HG03575 (cell line): ENCODE results near the gene PRM2.

ENCODE experiments used
- ATAC-seq: cut with Tn5 transposase; IDR thresholded peaks from one replicate; pipeline ENCODE4 v1.9.1; 2021; ENCODE audit not compliant: unreplicated experiment, insufficient number of reproducible peaks, low FRiP score; ENCODE audit errors: extremely low read depth

Gene PRM2

GRCh38 chr16:11270602-11271162 is 5.6 kb downstream of the PRM2 start:
- no peak for ATAC-seq

DNA sequence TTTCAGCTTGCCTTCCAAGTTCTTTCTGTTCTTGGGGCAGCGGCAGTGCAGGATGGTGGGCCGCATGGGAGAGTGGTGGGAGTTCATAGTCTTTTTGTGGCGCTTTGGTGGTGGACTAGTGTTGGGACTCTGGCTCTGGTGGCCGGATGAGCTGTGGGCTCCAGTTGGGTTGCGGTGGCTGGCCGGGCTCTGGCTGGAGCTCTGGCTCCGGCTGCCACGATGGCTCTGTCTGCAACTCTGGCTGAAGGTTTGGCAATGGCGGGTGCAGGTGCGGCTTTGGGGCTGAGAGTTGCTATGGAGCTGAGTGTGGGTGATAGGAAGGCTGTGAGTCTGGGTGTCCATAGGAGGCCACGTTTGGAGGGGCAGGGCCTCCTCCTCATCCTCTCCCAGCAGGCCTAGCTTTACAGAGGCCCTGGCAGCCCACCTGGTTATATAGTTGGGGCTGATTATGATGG is 7.3 kb downstream of the PRM2 start, which contains the start of gene TNP2:
TNP2 (minus strand) TSS at position 405 of the 455 bp plus-strand sequence; CDS start at position 342, 63 bp downstream.
- ATAC-seq, result no peak

GRCh38 chr16:11265124-11265523 is 11.2 kb downstream of the PRM2 start:
- ATAC-seq, result no peak

DNA sequence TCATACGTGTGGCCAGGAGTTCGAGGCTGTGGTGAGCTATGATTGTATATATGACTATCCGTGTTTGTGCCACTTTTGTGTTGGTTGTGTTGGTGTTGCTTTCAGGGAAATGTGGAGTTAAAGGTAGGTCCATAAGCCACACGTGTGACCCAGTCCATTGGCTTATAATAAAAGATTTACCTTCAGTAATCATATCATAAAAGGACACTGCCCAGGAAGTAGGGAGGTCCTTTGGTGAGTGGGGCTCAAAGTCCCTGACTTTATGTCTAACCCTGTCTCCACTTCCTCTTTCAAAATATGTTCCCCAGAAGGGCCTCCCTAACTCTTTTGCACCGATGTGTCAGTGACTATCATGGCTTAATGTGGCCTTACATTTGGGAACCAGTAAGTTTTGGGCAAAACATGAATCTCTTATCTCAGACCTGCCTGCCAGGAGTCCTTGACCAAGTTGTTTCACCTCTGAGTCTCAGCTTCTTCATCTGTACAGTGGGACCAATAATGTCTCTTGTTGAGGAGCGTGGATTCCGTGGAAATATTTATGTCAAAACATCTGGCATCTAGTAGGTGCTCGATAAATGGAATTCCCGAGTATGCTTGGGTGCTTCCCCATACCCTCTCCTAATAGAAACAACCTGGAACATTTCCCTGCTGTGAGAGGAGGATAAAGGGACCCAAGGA is 12.0 kb downstream of the PRM2 start:
- no peak for ATAC-seq

- no peak for ATAC-seq
Observed at GRCh38 chr16:11263737-11264136, 12.5 kb downstream of the PRM2 start.

DNA sequence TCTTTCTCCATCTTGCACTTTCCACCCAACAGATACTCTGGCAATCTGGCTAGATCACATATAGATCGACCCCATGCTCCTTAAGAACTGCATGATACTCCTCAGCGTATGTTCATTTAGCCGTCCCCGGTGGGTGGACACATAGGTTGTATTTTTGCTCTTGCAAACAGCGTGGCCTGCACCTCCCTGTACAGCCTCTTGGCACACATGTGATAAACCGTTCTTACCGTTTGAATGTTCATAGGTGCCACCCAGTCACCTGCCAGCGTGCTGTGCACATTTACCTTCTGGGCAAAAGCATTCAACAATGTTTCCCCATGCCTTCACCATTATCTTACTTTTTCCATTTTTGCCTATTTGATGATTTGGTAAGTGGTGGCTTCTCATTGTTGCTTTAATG is 13.4 kb downstream of the PRM2 start:
- no peak for ATAC-seq

- no peak for ATAC-seq
Observed at GRCh38 chr16:11260596-11260966, 15.7 kb downstream of the PRM2 start.

GRCh38 chr16:11259655-11260595 is 16.4 kb downstream of the PRM2 start:
- ATAC-seq, result no peak

DNA sequence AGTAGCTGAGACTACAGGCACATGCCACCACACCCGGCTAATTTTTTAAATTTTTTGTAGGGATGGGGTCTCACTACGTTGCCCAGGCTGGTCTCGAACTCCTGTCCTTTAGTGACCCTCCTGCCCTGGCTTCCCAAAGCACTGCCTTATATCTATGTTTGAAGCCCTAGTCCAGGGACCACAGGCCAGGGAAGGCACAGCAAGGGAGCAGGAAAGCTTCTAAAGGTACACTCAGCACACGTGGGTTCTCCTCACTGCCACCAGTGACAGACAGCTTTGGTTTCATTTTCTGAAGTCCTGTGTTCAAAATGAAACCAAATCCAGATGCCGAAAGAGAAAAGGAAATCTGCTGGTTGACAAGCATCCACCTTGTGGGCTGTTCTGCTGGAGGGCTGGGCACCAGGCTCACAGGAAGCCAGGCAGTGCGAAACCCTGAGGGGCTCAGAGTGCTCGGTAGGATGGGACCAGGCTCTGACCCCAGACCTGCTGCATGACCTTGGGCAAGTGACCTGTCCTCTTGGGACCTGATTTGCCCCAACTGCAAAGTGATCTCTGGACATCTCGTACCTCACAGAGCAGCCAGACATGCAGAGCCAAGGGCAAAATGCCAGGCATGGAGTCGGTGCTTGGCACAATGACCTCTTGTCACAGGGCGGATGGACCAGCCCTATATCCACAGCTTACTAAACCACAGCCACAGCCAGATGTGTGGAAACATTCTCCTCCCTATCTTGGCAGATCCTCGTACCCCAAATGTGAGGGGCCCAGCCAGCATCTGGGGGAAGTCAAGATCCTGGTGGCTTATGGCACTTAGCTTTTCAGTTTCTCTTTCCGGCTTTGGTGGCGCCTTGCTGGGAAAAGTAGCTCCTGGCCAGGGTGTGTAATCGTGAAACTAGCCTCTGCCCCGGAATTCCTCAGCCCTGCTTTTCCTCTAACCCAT is 17.5 kb downstream of the PRM2 start:
- ATAC-seq, result no peak

GRCh38 chr16:11257131-11257938 is 18.9 kb downstream of the PRM2 start:
- no peak for ATAC-seq

DNA sequence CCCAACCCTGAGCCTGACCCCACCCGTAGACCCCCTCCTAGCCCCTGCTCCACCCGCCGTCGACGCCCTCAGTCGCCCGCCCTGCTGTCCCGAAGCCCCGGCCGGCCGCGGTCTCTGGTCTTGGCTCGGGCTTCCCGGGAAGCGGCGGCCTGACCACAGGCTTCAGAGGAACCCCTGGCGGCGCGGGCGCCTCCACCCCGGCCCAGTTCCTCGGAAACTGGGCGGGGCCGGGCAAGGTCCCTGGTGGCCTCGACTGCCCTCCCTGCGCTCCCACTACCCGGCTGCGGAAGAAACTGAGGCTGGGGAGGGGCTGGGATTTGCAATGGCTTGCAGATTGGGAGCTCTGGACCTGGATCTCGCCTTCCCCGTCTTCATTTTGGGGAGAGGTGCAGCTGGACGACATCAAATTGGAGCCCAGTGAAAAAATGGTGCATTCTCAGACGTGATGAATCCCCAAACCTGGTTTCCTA is 19.6 kb downstream of the PRM2 start:
- no peak for ATAC-seq

- no peak for ATAC-seq
Observed at GRCh38 chr16:11255737-11256660, 20.3 kb downstream of the PRM2 start, which contains the start of gene SOCS1. TSS of gene SOCS1 (minus strand) at chr16:11256204. CDS start at chr16:11255478, 726 bp downstream.

DNA sequence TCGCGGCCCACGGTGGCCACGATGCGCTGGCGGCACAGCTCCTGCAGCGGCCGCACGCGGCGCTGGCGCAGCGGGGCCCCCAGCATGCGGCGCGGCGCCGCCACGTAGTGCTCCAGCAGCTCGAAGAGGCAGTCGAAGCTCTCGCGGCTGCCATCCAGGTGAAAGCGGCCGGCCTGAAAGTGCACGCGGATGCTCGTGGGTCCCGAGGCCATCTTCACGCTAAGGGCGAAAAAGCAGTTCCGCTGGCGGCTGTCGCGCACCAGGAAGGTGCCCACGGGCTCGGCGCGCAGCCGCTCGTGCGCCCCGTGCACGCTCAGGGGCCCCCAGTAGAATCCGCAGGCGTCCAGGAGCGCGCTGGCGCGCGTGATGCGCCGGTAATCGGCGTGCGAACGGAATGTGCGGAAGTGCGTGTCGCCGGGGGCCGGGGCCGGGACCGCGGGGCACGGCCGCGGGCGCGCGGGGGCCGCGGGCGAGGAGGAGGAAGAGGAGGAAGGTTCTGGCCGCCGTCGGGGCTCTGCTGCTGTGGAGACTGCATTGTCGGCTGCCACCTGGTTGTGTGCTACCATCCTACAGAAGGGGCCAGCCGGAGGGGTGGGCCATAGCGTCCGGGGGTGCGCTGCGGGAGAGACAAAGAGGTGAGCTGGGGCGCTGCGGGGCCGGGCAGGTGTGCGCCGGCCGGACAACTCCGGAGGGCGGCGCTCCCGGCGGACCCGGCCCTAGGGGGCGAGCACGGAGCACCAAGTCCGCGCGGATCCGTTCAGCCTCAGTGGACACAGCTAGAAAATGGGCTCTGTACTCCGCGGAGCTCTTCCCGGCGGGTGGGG is 21.2 kb downstream of the PRM2 start:
- no peak for ATAC-seq

DNA sequence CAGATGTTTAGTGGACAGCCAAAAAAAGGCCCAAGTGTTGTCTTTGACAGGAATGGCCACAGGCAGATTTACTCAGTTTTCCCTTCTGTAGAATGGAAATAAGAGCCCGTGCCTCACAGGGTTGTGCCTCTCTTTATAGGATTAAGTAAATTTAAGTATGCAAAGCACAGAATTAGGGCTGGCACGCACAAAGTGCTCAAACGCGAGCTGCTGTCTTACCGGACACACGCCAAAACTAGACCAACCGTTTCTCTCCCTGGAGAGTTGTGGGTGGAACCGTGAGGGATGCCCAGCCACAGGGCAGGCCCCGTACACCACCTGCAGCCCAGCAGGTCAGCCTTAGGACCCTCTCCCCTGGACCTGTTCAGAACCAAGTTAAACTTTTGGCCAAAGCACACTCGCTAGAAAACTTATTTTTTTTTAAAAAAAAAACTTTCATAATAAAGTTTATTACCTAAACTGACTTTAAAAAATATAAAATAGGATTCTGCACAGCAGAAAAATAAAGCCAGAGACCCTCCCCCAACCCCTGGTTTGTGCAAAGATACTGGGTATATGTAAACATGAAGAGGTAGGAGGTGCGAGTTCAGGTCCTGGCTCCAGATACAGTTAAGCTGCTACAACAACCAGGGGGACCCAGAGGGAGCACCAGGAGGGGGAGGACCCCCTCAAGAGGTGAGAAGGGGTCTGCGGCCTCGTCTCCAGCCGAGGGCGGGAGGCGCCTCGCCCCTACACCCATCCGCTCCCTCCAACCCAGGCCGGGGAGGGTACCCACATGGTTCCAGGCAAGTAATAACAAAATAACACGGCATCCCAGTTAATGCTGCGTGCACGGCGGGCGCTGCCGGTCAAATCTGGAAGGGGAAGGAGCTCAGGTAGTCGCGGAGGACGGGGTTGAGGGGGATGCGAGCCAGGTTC is 22.0 kb downstream of the PRM2 start:
- ATAC-seq, result no peak
